GM21390 (cell line): ENCODE measurements around the gene LRP6.

Experiments used
- ATAC-seq: cut with Tn5 transposase; IDR thresholded peaks from one replicate; pipeline ENCODE4 v1.9.1; 2021; ENCODE audit not compliant: unreplicated experiment

LRP6 gene

GRCh38 chr12:12216349-12217017, 50.4 kb downstream of the LRP6 start:
- no peak for ATAC-seq

- no peak for ATAC-seq
Measured at GRCh38 chr12:12214635-12215131, 52.2 kb downstream of the LRP6 start.

GRCh38 chr12:12214201-12214600, 52.6 kb downstream of the LRP6 start:
- ATAC-seq: no peak

- ATAC-seq: no peak
Measured at GRCh38 chr12:12212769-12213168, 54.1 kb downstream of the LRP6 start.

GRCh38 chr12:12210983-12211382, 55.9 kb downstream of the LRP6 start:
- ATAC-seq: no peak

DNA sequence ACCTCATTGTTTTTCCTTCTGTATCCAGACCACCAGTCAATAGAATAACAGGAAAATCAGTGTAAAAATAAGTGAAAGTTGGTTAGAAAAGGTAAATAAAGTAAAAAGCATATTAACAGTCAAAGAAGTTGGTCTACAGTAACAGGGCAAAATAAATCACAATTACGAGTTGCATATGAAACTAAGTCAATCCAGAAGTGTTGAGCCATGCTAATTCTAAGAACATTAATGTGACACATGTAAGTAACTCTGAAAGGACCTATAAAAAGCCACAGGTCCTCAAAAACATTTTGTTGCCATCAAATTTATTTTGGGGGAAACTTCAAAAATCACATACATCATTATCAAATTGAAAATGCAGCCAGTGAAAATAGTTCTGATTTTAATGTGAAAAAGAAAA, 56.4 kb downstream of the LRP6 start:
- no peak for ATAC-seq

- no peak for ATAC-seq
Measured at GRCh38 chr12:12209675-12210074, 57.2 kb downstream of the LRP6 start.

DNA sequence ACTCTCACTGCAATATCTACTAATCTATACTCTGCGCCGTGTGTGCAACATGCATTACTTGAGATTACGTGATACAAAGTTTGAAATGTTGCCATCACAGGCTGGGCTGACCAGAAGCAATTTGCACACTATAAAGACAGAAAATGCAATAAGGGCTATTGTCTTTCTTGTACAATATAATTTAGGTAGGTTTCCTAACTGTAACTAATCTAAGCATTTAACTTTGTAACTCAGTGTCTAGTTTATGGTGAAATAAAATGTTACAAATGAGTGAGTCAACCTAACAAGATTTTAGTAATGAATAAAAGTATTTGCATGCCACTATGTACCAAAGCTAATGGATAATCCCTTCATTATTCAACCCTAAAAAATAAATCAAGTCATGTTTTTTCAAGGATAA, 57.8 kb downstream of the LRP6 start:
- no peak for ATAC-seq

DNA sequence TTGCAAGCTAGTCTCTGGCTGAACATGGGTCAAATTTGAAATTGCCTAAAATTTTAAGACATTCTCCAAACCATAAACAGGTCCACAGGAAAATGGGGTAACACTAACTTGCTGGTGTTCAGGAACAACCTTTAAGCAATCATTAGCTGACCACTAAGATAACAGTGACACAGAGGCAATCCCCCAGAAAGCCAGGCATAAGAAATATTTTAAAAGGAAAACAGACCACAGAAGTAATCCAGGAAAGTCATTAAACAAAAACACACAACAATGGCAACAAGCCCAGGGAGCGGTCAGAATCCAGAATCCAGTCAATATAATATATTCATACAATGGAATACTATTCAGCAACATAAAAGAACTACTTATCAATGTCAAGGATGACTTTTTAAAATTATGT, 59.1 kb downstream of the LRP6 start:
- ATAC-seq: no peak

GRCh38 chr12:12206776-12207388, 60.0 kb downstream of the LRP6 start:
- no peak for ATAC-seq

- no peak for ATAC-seq
Measured at GRCh38 chr12:12202747-12203146, 64.1 kb downstream of the LRP6 start.

DNA sequence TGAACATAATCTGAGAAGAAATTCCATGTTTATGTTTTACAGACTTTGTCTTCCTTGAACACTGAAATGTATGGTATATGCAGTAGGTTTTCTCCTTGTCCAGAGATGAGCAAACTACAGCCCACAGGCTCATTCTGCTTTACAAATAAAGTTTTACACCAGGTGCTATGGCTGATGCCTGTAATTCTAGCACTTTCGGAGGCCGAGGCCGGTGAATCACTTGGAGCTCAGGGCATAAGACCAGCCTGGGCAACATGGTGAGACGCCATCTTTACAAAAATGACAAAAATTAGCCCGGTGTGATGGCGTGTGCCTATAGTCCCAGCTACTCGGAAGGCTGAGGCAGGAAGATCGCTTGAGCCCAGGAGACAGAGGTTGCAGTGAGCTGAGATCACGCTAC, 64.7 kb downstream of the LRP6 start:
- no peak for ATAC-seq

DNA sequence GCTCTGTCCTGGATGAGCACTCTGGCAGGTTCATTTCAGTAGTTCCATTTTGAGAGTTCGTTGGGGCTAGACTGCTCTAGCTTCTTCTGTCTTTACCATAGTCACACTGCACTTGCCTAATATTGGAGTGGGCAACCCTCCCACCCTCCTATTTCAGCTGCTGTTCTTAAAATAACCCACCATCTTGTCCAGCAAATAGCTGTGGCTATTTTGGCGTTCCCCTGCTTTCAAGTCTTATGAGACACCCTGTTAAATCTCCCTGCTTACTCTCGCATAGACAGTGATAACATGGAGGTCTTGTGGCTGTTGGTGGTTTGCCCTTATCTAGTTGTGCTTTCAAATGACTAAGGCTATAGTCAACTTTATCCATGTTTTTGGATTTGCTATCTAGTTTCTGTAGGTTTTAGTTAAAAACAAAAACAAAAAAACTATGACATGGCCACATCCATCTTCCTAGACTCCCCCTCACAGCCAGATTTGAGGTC, 65.5 kb downstream of the LRP6 start:
- no peak for ATAC-seq

GRCh38 chr12:12200363-12200762, 66.5 kb downstream of the LRP6 start:
- ATAC-seq: no peak

GRCh38 chr12:12198124-12198523, 68.7 kb downstream of the LRP6 start:
- no peak for ATAC-seq

- ATAC-seq: no peak
Measured at GRCh38 chr12:12197128-12197527, 69.7 kb downstream of the LRP6 start.

GRCh38 chr12:12195516-12195915, 71.3 kb downstream of the LRP6 start:
- no peak for ATAC-seq

- no peak for ATAC-seq
Measured at GRCh38 chr12:12195081-12195480, 71.8 kb downstream of the LRP6 start.

DNA sequence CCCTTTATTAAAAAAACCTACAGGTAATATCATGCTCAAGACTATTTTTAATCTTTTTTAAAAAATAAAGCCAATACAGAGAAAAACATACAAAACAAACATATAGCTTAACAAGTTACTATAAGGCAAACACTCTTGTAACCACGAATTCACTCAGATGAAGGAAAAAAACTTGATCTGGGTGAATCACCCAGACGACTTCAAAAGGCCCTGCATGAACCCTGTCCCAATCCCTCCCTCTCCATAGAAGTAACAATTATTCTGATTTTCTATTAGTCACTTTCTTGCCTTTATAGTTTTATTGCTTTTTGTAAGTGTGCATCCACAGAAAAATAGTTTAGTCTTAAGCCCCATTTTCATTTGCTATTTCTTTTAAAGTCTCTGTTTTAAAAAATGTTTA, 72.6 kb downstream of the LRP6 start:
- no peak for ATAC-seq

DNA sequence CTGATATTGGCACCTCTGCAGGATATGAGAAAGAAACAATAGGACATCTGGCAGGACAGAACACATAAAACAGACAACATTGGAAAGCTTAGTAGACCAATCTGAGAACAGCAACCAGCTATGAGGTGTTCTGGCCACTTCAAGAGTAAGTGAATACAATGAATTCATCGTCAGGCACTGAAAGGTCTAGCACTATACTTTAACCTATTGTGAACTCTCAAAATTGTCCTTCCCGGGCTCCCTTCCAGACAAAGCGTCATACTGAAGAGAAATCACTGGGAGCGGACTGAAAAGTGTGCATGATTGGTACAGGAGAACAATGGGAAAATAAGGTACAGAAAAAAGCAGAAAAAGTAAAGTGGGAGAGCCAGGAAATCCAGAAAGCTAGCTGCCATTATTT, 75.8 kb downstream of the LRP6 start:
- ATAC-seq: no peak

- ATAC-seq: no peak
Measured at GRCh38 chr12:12190087-12190809, 76.6 kb downstream of the LRP6 start.

GRCh38 chr12:12185414-12185813, 81.4 kb downstream of the LRP6 start:
- ATAC-seq: no peak
